Body of pancreas (tissue), 4 donors: ENCODE measurements around the gene TRAFD1.

Source experiments
- CTCF ChIP-seq, 7 experiments: fragments of 450-650 bp in 4 of 7; fragments of 200-600 bp in 3 of 7; sonication (generic) in 3 of 7; IDR thresholded peaks; one replicate each; pipeline ENCODE4 v1.5.1; 2016 to 2019; ENCODE audit warnings: antibody characterized with exemption in 7 of 7
- POLR2A ChIP-seq, 3 donors: fragments of 450-650 bp; IDR thresholded peaks; one replicate each; pipeline ENCODE4 v1.6.1; 2016; ENCODE audit warnings: antibody characterized with exemption in 3 of 3, mild to moderate bottlenecking in 2 of 3

GRCh38 chr12:112102127-112102526 lies 23.2 kb upstream of the TRAFD1 start:
- TF ChIP-seq CTCF (IDR thresholded peaks at IDR 0.05) (no peak), POLR2A (IDR thresholded peaks at IDR 0.05) (no peak)
